Measurements from ENCODE around the gene CSK. TPM values are rescaled to one million over a fixed set of nuclear protein-coding genes. Genes with fewer than 3 reads are reported as not detected.

CSK gene
- total RNA-seq, 1 experiment from 2014 or later, result 49.2 TPM

GRCh38 chr15:74773731-74774252, 8.1 kb upstream of the CSK start:
- H4K20me1 ChIP-seq (ENCODE audit: control insufficient read depth, insufficient read depth, insufficient read length), result no peaks in the 10 kb centered on the region
- no peak for TF ChIP-seq CTCF (conservative IDR thresholded peaks at IDR 0.05)
- no peak overlapping the region for H3K23ac ChIP-seq (ENCODE audit: insufficient read length, low read depth, low read length)
- H3K27me3 ChIP-seq (ENCODE audit: insufficient read depth, low read length), result no peaks in the 10 kb centered on the region; the same call in 1 of the 2 replicates
- no peak overlapping the region for H2AK5ac ChIP-seq (ENCODE audit: insufficient read length, low read length)
- no peak overlapping the region for H2BK5ac ChIP-seq (ENCODE audit: insufficient read length, low read length)
- H3K9ac ChIP-seq (ENCODE audit: extremely low read depth, insufficient read length, low read length), result no peak overlapping the region
- H3K4ac ChIP-seq (ENCODE audit: low read depth, low read length), result no peak overlapping the region
- no peak overlapping the region for H4K91ac ChIP-seq (ENCODE audit: insufficient read length, low read depth, low read length)
- H2BK20ac ChIP-seq (ENCODE audit: low read depth, low read length, poor library complexity, severe bottlenecking), result no peak overlapping the region
- H3K79me2 ChIP-seq (ENCODE audit: insufficient read depth, low read length), result no peaks in the 10 kb centered on the region
- no peak overlapping the region for H3K4me2 ChIP-seq (ENCODE audit: insufficient read depth, insufficient read length, low read length)
- H4K8ac ChIP-seq (replicated peaks; ENCODE audit: insufficient read length, low read depth, low read length), result no peak overlapping the region
- no peak overlapping the region for H3K18ac ChIP-seq (ENCODE audit: insufficient read length, low read depth, low read length)
- H3K56ac ChIP-seq (ENCODE audit: insufficient read length, low read depth, low read length), result no peak overlapping the region
- no peak overlapping the region for H2BK12ac ChIP-seq (ENCODE audit: insufficient read length, low read depth, low read length)
- no peaks in the 10 kb centered on the region for H3K79me1 ChIP-seq (ENCODE audit: insufficient read depth, low read depth, low read length, poor library complexity, severe bottlenecking)
- no peaks in the 10 kb centered on the region for H3K23me2 ChIP-seq (ENCODE audit: insufficient read length, low read depth, low read length, poor library complexity, severe bottlenecking)
- no peak overlapping the region for H2AFZ ChIP-seq (ENCODE audit: low read length)
- H3K36me3 Mint-ChIP-seq (ENCODE audit: insufficient read depth in 1 of 3, low read depth in 3 of 3), result no peaks in the 10 kb centered on the region
- no peak overlapping the region for H3K4me3 Mint-ChIP-seq
- no peaks in the 10 kb centered on the region for H3K4me1 ChIP-seq (ENCODE audit: insufficient read depth, low read length)
- H3K9me3 Mint-ChIP-seq, result no peaks in the 10 kb centered on the region
- no peak overlapping the region for H3K14ac ChIP-seq (ENCODE audit: insufficient read depth, low read length)
- no peak overlapping the region for H4K5ac ChIP-seq (ENCODE audit: insufficient read length, low read depth, low read length)
- peaks cover 40 to 53% of the 10 kb centered on the region in 2 experiments for H3K4me1 Mint-ChIP-seq
- no peak for DNase-seq
- H3K27me3 Mint-ChIP-seq (ENCODE audit: low read depth), result peaks cover 55% of the 10 kb centered on the region
- H3K9me3 ChIP-seq (ENCODE audit: control insufficient read depth, low read depth, low read length), result no peaks in the 10 kb centered on the region
- H3K27ac Mint-ChIP-seq, result peak overlapping the region in 1 of 3 experiments; percentile 40; a peak in 1 of 7 replicates
- no peak overlapping the region for H3K27ac ChIP-seq (ENCODE audit: insufficient read length, low read depth, low read length)
- H2BK15ac ChIP-seq (ENCODE audit: low read depth, low read length), result no peak overlapping the region
- H3T11ph ChIP-seq (ENCODE audit: low read length), result no peak overlapping the region
- no peak overlapping the region for H2BK120ac ChIP-seq (ENCODE audit: low read depth, low read length, poor library complexity, severe bottlenecking)
- whole genome bisulfite sequencing (ENCODE audit: extremely low coverage, insufficient read length, low lambda C conversion rate), result no CpG with 5 or more reads among the region's 5 CpGs

Measured in H9 (cell line).